ENCODE data around the gene ATP10A. TPM values are rescaled to one million over a fixed set of nuclear protein-coding genes. Genes with fewer than 3 reads are reported as not detected.
"Not testable (repeated sequence)": the region's sequence is repeated elsewhere in the genome, so short reads cannot be mapped to it uniquely, and the experiment has no call there.

ATP10A gene
- polyA plus RNA-seq, 1 experiment, result 3.5 TPM

GRCh38 chr15:25884370-25884769 is 21.2 kb upstream of the ATP10A start:
- ChIA-PET POLR2A (no interaction called here), CTCF (no interaction called here)
- Histone ChIP-seq H3K4me3 (ENCODE audit: low read depth, low read length) (no peak overlapping the region), H3K27ac (ENCODE audit: low read depth, low read length) (peak overlapping the region; percentile 39), H3K27me3 (ENCODE audit: control insufficient read depth, insufficient read depth, low read length) (no peaks in the 10 kb centered on the region), H3K9me3 (ENCODE audit: control insufficient read depth, insufficient read depth, low read length) (no peaks in the 10 kb centered on the region)
- TF ChIP-seq CTCF (IDR thresholded peaks at IDR 0.05; ENCODE audit: low read depth, low read length), result no peak
- DNase-seq (ENCODE audit: low read depth, low spot score), result no peak

- TF ChIP-seq CTCF (IDR thresholded peaks at IDR 0.05; ENCODE audit: low read depth, low read length), result no peak
- POLR2A ChIA-PET, result no interaction called here
- no peaks in the 10 kb centered on the region for H3K9me3 ChIP-seq (ENCODE audit: control insufficient read depth, insufficient read depth, low read length)
- H3K4me3 ChIP-seq (ENCODE audit: low read depth, low read length), result no peak overlapping the region
- H3K27me3 ChIP-seq (ENCODE audit: control insufficient read depth, insufficient read depth, low read length), result no peaks in the 10 kb centered on the region
- H3K27ac ChIP-seq (ENCODE audit: low read depth, low read length), result no peak overlapping the region
- peak; percentile 79 for DNase-seq (ENCODE audit: low read depth, low spot score)
- CTCF ChIA-PET, result interaction anchor here (0.6 kb wide), 1 partner anchor 50 kb away, joined by 8 read pairs; no protein-coding TSS in a partner anchor
These were observed 20.5 kb upstream of the ATP10A start for GRCh38 chr15:25883463-25884259.

GRCh38 chr15:25882466-25882865 is 19.3 kb upstream of the ATP10A start:
- Histone ChIP-seq H3K27me3 (ENCODE audit: control insufficient read depth, insufficient read depth, low read length) (no peaks in the 10 kb centered on the region), H3K27ac (ENCODE audit: low read depth, low read length) (no peak overlapping the region), H3K4me3 (ENCODE audit: low read depth, low read length) (no peak overlapping the region), H3K9me3 (ENCODE audit: control insufficient read depth, insufficient read depth, low read length) (no peaks in the 10 kb centered on the region)
- no peak for TF ChIP-seq CTCF (IDR thresholded peaks at IDR 0.05; ENCODE audit: low read depth, low read length)
- no peak for DNase-seq (ENCODE audit: low read depth, low spot score)
- POLR2A ChIA-PET, result no interaction called here
- CTCF ChIA-PET, result interaction anchor here (0.8 kb wide), 1 partner anchor 172 kb away, joined by 3 read pairs; no protein-coding TSS in a partner anchor

- H3K9me3 ChIP-seq (ENCODE audit: control insufficient read depth, insufficient read depth, low read length), result not testable (repeated sequence)
These were observed 17.8 kb upstream of the ATP10A start for GRCh38 chr15:25880877-25881276.

GRCh38 chr15:25880411-25880810 is 17.3 kb upstream of the ATP10A start:
- DNase-seq (ENCODE audit: low read depth, low spot score), result no peak
- Histone ChIP-seq H3K9me3 (ENCODE audit: control insufficient read depth, insufficient read depth, low read length) (no peaks in the 10 kb centered on the region), H3K4me3 (ENCODE audit: low read depth, low read length) (no peak overlapping the region), H3K27ac (ENCODE audit: low read depth, low read length) (no peak overlapping the region), H3K27me3 (ENCODE audit: control insufficient read depth, insufficient read depth, low read length) (no peaks in the 10 kb centered on the region)
- ChIA-PET CTCF (no interaction called here), POLR2A (no interaction called here)
- no peak for TF ChIP-seq CTCF (IDR thresholded peaks at IDR 0.05; ENCODE audit: low read depth, low read length)

More at GRCh38 chr15:25880877-25881276, 17.8 kb upstream of the ATP10A start:
- H3K4me3 ChIP-seq (ENCODE audit: low read depth, low read length); H3K27ac ChIP-seq (ENCODE audit: low read depth, low read length); CTCF ChIA-PET; H3K27me3 ChIP-seq (ENCODE audit: control insufficient read depth, insufficient read depth, low read length); DNase-seq (ENCODE audit: low read depth, low spot score): not testable (repeated sequence)
- POLR2A ChIA-PET, result interaction anchor here (0.6 kb wide), 1 partner anchor 13 kb away, joined by 7 read pairs; no protein-coding TSS in a partner anchor

Measured in AG04450 (cell line).